ENCODE results near the gene SCFD2. TPM values are rescaled to one million over a fixed set of nuclear protein-coding genes. Genes with fewer than 3 reads are reported as not detected.
"Not testable (repeated sequence)": the region's sequence is repeated elsewhere in the genome, so short reads cannot be mapped to it uniquely, and the experiment has no call there.

SCFD2 gene
- total and polyA plus RNA-seq, 2 experiments from 2014 or later = 30.7 to 33.2 TPM

- H3K4me2 ChIP-seq (ENCODE audit: unreplicated experiment); H3K9me2 ChIP-seq (ENCODE audit: insufficient read depth); H3K4me3 ChIP-seq; H4K20me1 ChIP-seq (ENCODE audit: insufficient read depth); H3K9ac ChIP-seq; H3K9me3 ChIP-seq (ENCODE audit: low read depth); H3F3A ChIP-seq (ENCODE audit: insufficient read depth); DNase-seq; H3K36me3 ChIP-seq (ENCODE audit: low read depth); H2AFZ ChIP-seq; in situ Hi-C loops (cut with MboI); H3K27me3 ChIP-seq (replicated peaks; ENCODE audit: insufficient read depth); H3K27ac ChIP-seq; H3K4me1 ChIP-seq (ENCODE audit: insufficient read depth): not testable (repeated sequence)
- WGBS, 2 experiments (ENCODE audit: low coverage in 1 of 2, low lambda C conversion rate in 2 of 2, missing lambda C conversion rate in 2 of 2) = 89 to 91% methylated on average over 6 of the region's 6 CpGs
- H3K79me2 ChIP-seq (ENCODE audit: insufficient read depth) = peaks cover 59% of the 10 kb centered on the region
Measured at GRCh38 chr4:53334916-53335315, 30.9 kb downstream of the SCFD2 start.

DNA sequence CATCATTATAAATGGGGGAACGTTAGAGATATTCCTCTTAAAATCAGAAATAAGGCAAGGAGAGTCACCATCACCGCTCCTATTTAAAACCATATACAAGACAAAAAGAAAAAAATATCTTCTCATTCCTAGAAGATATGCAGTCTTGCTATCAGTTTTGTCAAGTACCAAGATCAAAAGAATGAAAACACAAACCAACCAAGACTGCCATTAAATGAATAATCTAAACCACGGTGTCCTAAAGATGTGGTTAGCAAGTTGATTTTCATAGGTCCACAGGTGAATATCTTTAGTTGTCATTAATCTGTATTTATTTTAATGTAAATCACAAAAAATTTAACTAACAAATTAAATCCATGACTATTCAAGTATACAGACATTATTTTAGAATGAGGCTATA lies 39.3 kb downstream of the SCFD2 start:
- no peak overlapping the region for H2AFZ ChIP-seq
- H3K4me1 ChIP-seq (ENCODE audit: insufficient read depth) = peaks cover 15% of the 10 kb centered on the region
- TF ChIP-seq EZH2phosphoT487 (IDR thresholded peaks at IDR 0.05; ENCODE audit: insufficient read depth, low read depth) (no peak), EZH2 (IDR thresholded peaks at IDR 0.05; ENCODE audit: insufficient read depth, poor library complexity, severe bottlenecking) (no peak)
- no peak overlapping the region for H3K4me2 ChIP-seq (ENCODE audit: unreplicated experiment)
- WGBS, 2 experiments (ENCODE audit: low coverage in 1 of 2, low lambda C conversion rate in 2 of 2, missing lambda C conversion rate in 2 of 2) = 97 to 100% methylated on average over 3 of the region's 3 CpGs
- peaks cover 76% of the 10 kb centered on the region for H3K79me2 ChIP-seq (ENCODE audit: insufficient read depth)
- H3K27ac ChIP-seq = no peak overlapping the region
- H3K36me3 ChIP-seq (ENCODE audit: low read depth) = no peaks in the 10 kb centered on the region
- DNase-seq = no peak
- no peaks in the 10 kb centered on the region for H3K9me2 ChIP-seq (ENCODE audit: insufficient read depth)
- no peak overlapping the region for H3K9ac ChIP-seq
- in situ Hi-C loops (cut with MboI) = no loop called here
- no peaks in the 10 kb centered on the region for H3K9me3 ChIP-seq (ENCODE audit: low read depth)
- no peak overlapping the region for H3K4me3 ChIP-seq
- no peaks in the 10 kb centered on the region for H4K20me1 ChIP-seq (ENCODE audit: insufficient read depth)
- no peaks in the 10 kb centered on the region for H3K27me3 ChIP-seq (replicated peaks; ENCODE audit: insufficient read depth)
- peaks cover 15% of the 10 kb centered on the region for H3F3A ChIP-seq (ENCODE audit: insufficient read depth)

DNA sequence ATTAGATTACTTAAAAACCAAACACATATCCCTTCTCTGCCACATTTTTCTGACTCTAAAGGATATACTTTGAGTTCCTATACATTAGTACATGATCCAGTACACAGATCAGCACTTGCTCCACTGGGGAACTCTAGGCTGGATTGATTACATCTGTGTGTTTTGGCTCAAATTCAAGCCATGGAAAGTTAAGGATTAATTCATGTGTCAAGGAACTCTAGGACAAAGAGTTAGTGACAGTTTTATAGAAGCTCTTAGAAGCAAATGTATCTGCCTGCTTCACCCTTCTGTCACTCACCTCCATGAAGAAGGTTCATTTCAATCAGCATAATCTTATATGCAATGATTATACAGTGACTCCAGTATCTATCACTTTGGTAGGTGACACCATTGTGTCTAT lies 43.2 kb downstream of the SCFD2 start:
- Histone ChIP-seq H3K4me1 (ENCODE audit: insufficient read depth) (peaks cover 48% of the 10 kb centered on the region), H2AFZ (no peak overlapping the region), H3F3A (ENCODE audit: insufficient read depth) (peaks cover 44% of the 10 kb centered on the region), H4K20me1 (ENCODE audit: insufficient read depth) (no peaks in the 10 kb centered on the region), H3K9me2 (ENCODE audit: insufficient read depth) (no peaks in the 10 kb centered on the region), H3K9me3 (ENCODE audit: low read depth) (no peaks in the 10 kb centered on the region), H3K27ac (peak overlapping the region; percentile 94; the same call in 1 of the 2 replicates), H3K4me2 (ENCODE audit: unreplicated experiment) (no peak overlapping the region), H3K27me3 (replicated peaks; ENCODE audit: insufficient read depth) (no peaks in the 10 kb centered on the region), H3K9ac (no peak overlapping the region), H3K4me3 (no peak overlapping the region), H3K36me3 (ENCODE audit: low read depth) (no peaks in the 10 kb centered on the region), H3K79me2 (ENCODE audit: insufficient read depth) (peaks cover 82% of the 10 kb centered on the region)
- DNase-seq = no peak
- in situ Hi-C loops (cut with MboI) = no loop called here
- no peak for TF ChIP-seq EZH2 (IDR thresholded peaks at IDR 0.05; ENCODE audit: insufficient read depth, poor library complexity, severe bottlenecking)
- no peak for TF ChIP-seq EZH2phosphoT487 (IDR thresholded peaks at IDR 0.05; ENCODE audit: insufficient read depth, low read depth)

GRCh38 chr4:53321984-53322289 lies 43.9 kb downstream of the SCFD2 start:
- H3K9me2 ChIP-seq (ENCODE audit: insufficient read depth) = no peaks in the 10 kb centered on the region
- peaks cover 82% of the 10 kb centered on the region for H3K79me2 ChIP-seq (ENCODE audit: insufficient read depth)
- peak overlapping the region; percentile 69 for H3K9ac ChIP-seq
- H3K9me3 ChIP-seq (ENCODE audit: low read depth) = no peaks in the 10 kb centered on the region
- no peaks in the 10 kb centered on the region for H3K36me3 ChIP-seq (ENCODE audit: low read depth)
- H3K4me1 ChIP-seq (ENCODE audit: insufficient read depth) = peaks cover 49% of the 10 kb centered on the region
- in situ Hi-C loops (cut with MboI) = no loop called here
- H3K4me2 ChIP-seq (ENCODE audit: unreplicated experiment) = peak overlapping the region; percentile 80
- H4K20me1 ChIP-seq (ENCODE audit: insufficient read depth) = no peaks in the 10 kb centered on the region
- H2AFZ ChIP-seq = peak overlapping the region; percentile 43; the same call in 1 of the 2 replicates
- no peak for TF ChIP-seq EZH2phosphoT487 (IDR thresholded peaks at IDR 0.05; ENCODE audit: insufficient read depth, low read depth)
- TF ChIP-seq EZH2 (IDR thresholded peaks at IDR 0.05; ENCODE audit: insufficient read depth, poor library complexity, severe bottlenecking) = no peak
- peaks cover 44% of the 10 kb centered on the region for H3F3A ChIP-seq (ENCODE audit: insufficient read depth)
- peak overlapping the region; percentile 94 for H3K27ac ChIP-seq
- H3K27me3 ChIP-seq (replicated peaks; ENCODE audit: insufficient read depth) = no peaks in the 10 kb centered on the region
- WGBS, 2 experiments (ENCODE audit: low coverage in 1 of 2, low lambda C conversion rate in 2 of 2, missing lambda C conversion rate in 2 of 2) = 97% methylated on average over 2 of the region's 2 CpGs
- peak overlapping the region; percentile 53 for H3K4me3 ChIP-seq
- DNase-seq = no peak
